ENCODE measurements around the gene NRG3. TPM values are rescaled to one million over a fixed set of nuclear protein-coding genes. Genes with fewer than 3 reads are reported as not detected.

The NRG3 gene
- total RNA-seq, 2 experiments from 2014 or later, result not detected

DNA sequence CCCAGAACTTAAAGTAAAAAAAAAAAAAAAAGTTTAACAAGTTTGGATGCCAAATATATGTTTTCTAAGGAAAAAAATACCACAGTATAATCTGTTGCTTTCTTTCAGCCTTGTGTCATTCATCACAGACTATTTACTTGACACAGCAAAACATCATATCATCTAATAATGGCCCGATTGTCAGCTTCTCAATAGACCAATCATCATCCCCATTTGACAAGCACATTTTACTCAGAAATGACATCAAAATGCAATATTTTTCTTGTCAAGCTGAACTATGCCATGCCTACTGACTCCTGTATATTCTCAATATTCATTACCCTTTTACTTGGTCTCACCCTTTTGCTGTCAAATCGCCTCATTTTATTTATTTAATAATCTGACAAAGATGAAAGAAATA lies 249.7 kb downstream of the NRG3 start:
- POLR2A ChIA-PET, result no interaction called here
- Histone ChIP-seq H3K4me3 (ENCODE audit: low read depth, low read length, poor library complexity, severe bottlenecking) (no peak overlapping the region), H3K36me3 (ENCODE audit: insufficient read depth, low read length) (no peaks in the 10 kb centered on the region), H3K4me1 (ENCODE audit: insufficient read depth, low read length, poor library complexity, severe bottlenecking) (no peaks in the 10 kb centered on the region), H3K9me2 (ENCODE audit: insufficient read depth, low read length) (no peaks in the 10 kb centered on the region), H4K20me1 (ENCODE audit: insufficient read depth, low read length) (no peaks in the 10 kb centered on the region), H3K4me2 (ENCODE audit: low read length) (no peak overlapping the region), H3K9me3 (ENCODE audit: low read length) (no peaks in the 10 kb centered on the region), H3K79me2 (ENCODE audit: insufficient read depth, low read depth, low read length) (no peaks in the 10 kb centered on the region), H3K27ac (ENCODE audit: low read depth, low read length, poor library complexity, severe bottlenecking) (no peak overlapping the region), H2AFZ (ENCODE audit: low read length) (no peak overlapping the region)
- no TSS peak for BruUV-seq (replicated peaks)
- CTCF ChIA-PET (ENCODE audit: unreplicated experiment), result no interaction called here
- intact Hi-C loops (cut with micrococcal nuclease; ENCODE audit: unreplicated experiment), result no loop called here
- TF ChIP-seq EZH2phosphoT487 (IDR thresholded peaks at IDR 0.05; ENCODE audit: borderline replicate concordance, low read depth, low read length), result no peak
- TF ChIP-seq, protein P1, sequence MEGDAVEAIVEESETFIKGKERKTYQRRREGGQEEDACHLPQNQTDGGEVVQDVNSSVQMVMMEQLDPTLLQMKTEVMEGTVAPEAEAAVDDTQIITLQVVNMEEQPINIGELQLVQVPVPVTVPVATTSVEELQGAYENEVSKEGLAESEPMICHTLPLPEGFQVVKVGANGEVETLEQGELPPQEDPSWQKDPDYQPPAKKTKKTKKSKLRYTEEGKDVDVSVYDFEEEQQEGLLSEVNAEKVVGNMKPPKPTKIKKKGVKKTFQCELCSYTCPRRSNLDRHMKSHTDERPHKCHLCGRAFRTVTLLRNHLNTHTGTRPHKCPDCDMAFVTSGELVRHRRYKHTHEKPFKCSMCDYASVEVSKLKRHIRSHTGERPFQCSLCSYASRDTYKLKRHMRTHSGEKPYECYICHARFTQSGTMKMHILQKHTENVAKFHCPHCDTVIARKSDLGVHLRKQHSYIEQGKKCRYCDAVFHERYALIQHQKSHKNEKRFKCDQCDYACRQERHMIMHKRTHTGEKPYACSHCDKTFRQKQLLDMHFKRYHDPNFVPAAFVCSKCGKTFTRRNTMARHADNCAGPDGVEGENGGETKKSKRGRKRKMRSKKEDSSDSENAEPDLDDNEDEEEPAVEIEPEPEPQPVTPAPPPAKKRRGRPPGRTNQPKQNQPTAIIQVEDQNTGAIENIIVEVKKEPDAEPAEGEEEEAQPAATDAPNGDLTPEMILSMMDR (conservative IDR thresholded peaks at IDR 0.05; ENCODE audit: low read length), result no peak
- DNase-seq (ENCODE audit: low spot score), result no peak

DNA sequence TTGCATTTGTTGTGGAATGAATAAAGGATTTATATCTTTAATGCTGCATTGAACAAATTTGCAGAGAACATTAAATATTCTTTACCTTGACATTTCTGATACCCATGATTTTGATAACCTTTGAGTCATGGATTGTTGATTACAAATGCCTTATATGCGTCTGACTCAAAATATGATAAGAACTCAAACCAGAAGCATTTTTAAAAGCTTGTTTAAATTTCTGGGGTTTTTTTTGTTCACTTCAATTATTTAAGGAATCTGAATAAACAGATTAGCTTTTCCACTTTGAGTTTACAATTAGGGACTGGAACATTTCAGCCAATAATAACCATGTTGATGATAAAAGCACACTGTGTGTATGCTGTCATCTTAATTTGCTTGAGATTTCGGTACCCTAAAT lies 253.5 kb downstream of the NRG3 start:
- H3K9me3 ChIP-seq (ENCODE audit: low read length), result no peaks in the 10 kb centered on the region

DNA sequence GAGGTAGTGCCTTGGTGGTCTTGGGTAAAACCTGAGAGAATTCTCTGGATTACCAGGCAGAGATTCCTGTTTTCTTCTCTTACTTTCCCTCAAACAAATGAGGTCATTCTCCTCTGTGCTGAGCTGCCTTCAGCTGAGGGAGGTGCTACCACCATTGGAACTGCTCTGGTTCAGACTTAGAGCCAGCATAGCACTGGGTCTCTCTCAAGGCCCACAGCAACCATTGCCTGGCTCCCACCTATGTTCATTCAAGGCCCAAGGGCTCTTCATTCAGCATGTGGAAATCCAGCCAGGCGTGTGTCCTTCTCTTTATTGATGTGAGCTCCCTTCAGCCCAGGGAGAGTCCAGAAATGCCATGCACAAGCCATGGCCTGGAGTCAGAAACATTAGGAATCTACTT lies 261.1 kb downstream of the NRG3 start:
- Histone ChIP-seq H4K20me1 (ENCODE audit: insufficient read depth, low read length) (no peaks in the 10 kb centered on the region), H3K9me3 (ENCODE audit: low read length) (no peaks in the 10 kb centered on the region), H3K4me3 (ENCODE audit: low read depth, low read length, poor library complexity, severe bottlenecking) (no peak overlapping the region), H3K79me2 (ENCODE audit: insufficient read depth, low read depth, low read length) (no peaks in the 10 kb centered on the region), H3K9me2 (ENCODE audit: insufficient read depth, low read length) (no peaks in the 10 kb centered on the region), H3K27ac (ENCODE audit: low read depth, low read length, poor library complexity, severe bottlenecking) (no peak overlapping the region), H2AFZ (ENCODE audit: low read length) (no peak overlapping the region), H3K4me1 (ENCODE audit: insufficient read depth, low read length, poor library complexity, severe bottlenecking) (no peaks in the 10 kb centered on the region), H3K36me3 (ENCODE audit: insufficient read depth, low read length) (no peaks in the 10 kb centered on the region), H3K4me2 (ENCODE audit: low read length) (no peak overlapping the region)
- TF ChIP-seq, protein P1 (conservative IDR thresholded peaks at IDR 0.05; ENCODE audit: low read length), result no peak
- TF ChIP-seq EZH2phosphoT487 (IDR thresholded peaks at IDR 0.05; ENCODE audit: borderline replicate concordance, low read depth, low read length), result no peak
- intact Hi-C loops (cut with micrococcal nuclease; ENCODE audit: unreplicated experiment), result no loop called here
- ChIA-PET CTCF (ENCODE audit: unreplicated experiment) (no interaction called here), POLR2A (no interaction called here)
- no peak for DNase-seq (ENCODE audit: low spot score)
- BruUV-seq (replicated peaks), result no TSS peak

More for the DNA sequence above, 253.5 kb downstream of the NRG3 start:
- H3K79me2 ChIP-seq (ENCODE audit: insufficient read depth, low read depth, low read length), result no peaks in the 10 kb centered on the region
- intact Hi-C loops (cut with micrococcal nuclease; ENCODE audit: unreplicated experiment), result no loop called here
- ChIA-PET POLR2A (no interaction called here), CTCF (ENCODE audit: unreplicated experiment) (no interaction called here)
- H3K9me2 ChIP-seq (ENCODE audit: insufficient read depth, low read length), result no peaks in the 10 kb centered on the region
- H3K4me1 ChIP-seq (ENCODE audit: insufficient read depth, low read length, poor library complexity, severe bottlenecking), result no peaks in the 10 kb centered on the region
- DNase-seq (ENCODE audit: low spot score), result no peak
- H2AFZ ChIP-seq (ENCODE audit: low read length), result no peak overlapping the region
- no peak overlapping the region for H3K27ac ChIP-seq (ENCODE audit: low read depth, low read length, poor library complexity, severe bottlenecking)
- H3K4me3 ChIP-seq (ENCODE audit: low read depth, low read length, poor library complexity, severe bottlenecking), result no peak overlapping the region
- H3K36me3 ChIP-seq (ENCODE audit: insufficient read depth, low read length), result no peaks in the 10 kb centered on the region
- TF ChIP-seq, protein P1 (conservative IDR thresholded peaks at IDR 0.05; ENCODE audit: low read length), result no peak
- no peak for TF ChIP-seq EZH2phosphoT487 (IDR thresholded peaks at IDR 0.05; ENCODE audit: borderline replicate concordance, low read depth, low read length)
- no TSS peak for BruUV-seq (replicated peaks)
- H3K4me2 ChIP-seq (ENCODE audit: low read length), result no peak overlapping the region
- no peaks in the 10 kb centered on the region for H4K20me1 ChIP-seq (ENCODE audit: insufficient read depth, low read length)
